Neuronal stem cell (in vitro differentiated cells): ENCODE results near the gene E2F2. TPM values are rescaled to one million over a fixed set of nuclear protein-coding genes. Genes with fewer than 3 reads are reported as not detected.

ENCODE experiments used
- DNase-seq: peaks from one replicate; pipeline ENCODE4 v3.0.0-alpha.2; 2013; ENCODE audit warnings: low spot score
- H2AFZ ChIP-seq: one replicate; pipeline ENCODE4 v1.6.1; 2013; ENCODE audit warnings: mild to moderate bottlenecking, low read length, inconsistent platforms
- H2AK5ac ChIP-seq: 2 replicates; pipeline ENCODE4 v1.6.1; 2013; ENCODE audit warnings: low read depth, mild to moderate bottlenecking, inconsistent platforms, low read length, moderate library complexity, mixed read lengths
- H2BK120ac ChIP-seq: 2 replicates; pipeline ENCODE4 v1.6.1; 2013; ENCODE audit warnings: low read depth, mild to moderate bottlenecking, inconsistent platforms, low read length, moderate library complexity, mixed read lengths
- H2BK12ac ChIP-seq: one replicate; pipeline ENCODE4 v1.6.1; 2013; ENCODE audit warnings: low read length, inconsistent platforms
- H2BK15ac ChIP-seq: 2 replicates; pipeline ENCODE4 v1.6.1; 2013; ENCODE audit warnings: mild to moderate bottlenecking, low read length, inconsistent platforms, mixed read lengths
- H2BK5ac ChIP-seq: one replicate; pipeline ENCODE4 v1.6.1; 2013; ENCODE audit warnings: inconsistent platforms, mild to moderate bottlenecking, low read length, moderate library complexity
- H3K14ac ChIP-seq: one replicate; pipeline ENCODE4 v1.6.1; 2013; ENCODE audit warnings: low read length, inconsistent platforms
- H3K18ac ChIP-seq: 2 replicates; pipeline ENCODE4 v1.6.1; 2013; ENCODE audit warnings: low read length, inconsistent platforms
- H3K23ac ChIP-seq: 2 replicates; pipeline ENCODE4 v1.6.1; 2013; ENCODE audit warnings: low read depth, mild to moderate bottlenecking, mixed read lengths, low read length, inconsistent platforms; ENCODE audit not compliant: poor library complexity
- H3K27ac ChIP-seq: replicated peaks from 3 replicates; pipeline ENCODE4 v1.5.1; 2013; ENCODE audit warnings: low read length, inconsistent platforms
- H3K27me3 ChIP-seq, 3 experiments: 2 replicates each; pipeline ENCODE4 v1.6.1; 2013; ENCODE audit warnings: low read length in 3 of 3, mild to moderate bottlenecking in 2 of 3, inconsistent platforms in 1 of 3, low read depth in 1 of 3, mixed read lengths in 1 of 3, moderate library complexity in 1 of 3; ENCODE audit not compliant: control insufficient read depth in 3 of 3, insufficient read depth in 3 of 3
- H3K36me3 ChIP-seq, 2 donors: replicated peaks in 1 of 2; 2 replicates each; pipeline ENCODE4 v1.6.1; 2013; ENCODE audit warnings: low read length in 2 of 2; ENCODE audit not compliant: control insufficient read depth in 2 of 2, insufficient read depth in 2 of 2
- H3K4ac ChIP-seq: 2 replicates; pipeline ENCODE4 v1.6.1; 2013; ENCODE audit warnings: inconsistent platforms, mild to moderate bottlenecking, low read length, moderate library complexity
- H3K4me1 ChIP-seq, 2 donors: 1 replicate in 1 of 2; 2 replicates in 1 of 2; pipeline ENCODE4 v1.6.1; 2013; ENCODE audit warnings: low read length in 2 of 2, low read depth in 1 of 2; ENCODE audit not compliant: control insufficient read depth in 2 of 2, insufficient read depth in 1 of 2
- H3K4me2 ChIP-seq: one replicate; pipeline ENCODE4 v1.6.1; 2013; ENCODE audit warnings: mild to moderate bottlenecking, low read length, inconsistent platforms; ENCODE audit not compliant: insufficient read depth, poor library complexity, severe bottlenecking
- H3K4me3 ChIP-seq, 2 donors: 2 replicates each; pipeline ENCODE4 v1.5.1; 2013; ENCODE audit warnings: low read length in 2 of 2, mild to moderate bottlenecking in 2 of 2, inconsistent platforms in 1 of 2, moderate library complexity in 1 of 2
- H3K79me1 ChIP-seq: one replicate; pipeline ENCODE4 v1.6.1; 2013; ENCODE audit warnings: low read depth, mild to moderate bottlenecking, inconsistent platforms, low read length, moderate library complexity
- H3K9ac ChIP-seq: one replicate; pipeline ENCODE4 v1.6.1; 2013; ENCODE audit warnings: mild to moderate bottlenecking, low read depth, low read length, inconsistent platforms; ENCODE audit not compliant: poor library complexity
- H3K9me3 ChIP-seq, 2 donors: replicated peaks in 1 of 2; 2 replicates each; pipeline versions ENCODE3 to v1.6.1; 2013; ENCODE audit warnings: low read length in 2 of 2, mild to moderate bottlenecking in 2 of 2, inconsistent platforms in 1 of 2, low read depth in 1 of 2, mixed read lengths in 1 of 2, moderate library complexity in 1 of 2; ENCODE audit not compliant: control insufficient read depth in 2 of 2, insufficient read depth in 1 of 2
- H4K8ac ChIP-seq: one replicate; pipeline ENCODE4 v1.6.1; 2013; ENCODE audit warnings: low read depth, mild to moderate bottlenecking, inconsistent platforms, low read length, moderate library complexity
- H4K91ac ChIP-seq: one replicate; pipeline ENCODE4 v1.6.1; 2013; ENCODE audit warnings: low read length, low read depth, mild to moderate bottlenecking, inconsistent platforms; ENCODE audit not compliant: poor library complexity
- WGBS, 2 donors: extraction: QIAGEN DNeasy Blood & Tissue Kit; methylation state at CpG; one replicate each; pipeline ENCODE4 v1.1.7; 2013; ENCODE audit warnings: missing lambda C conversion rate in 2 of 2, mixed read lengths in 1 of 2; ENCODE audit not compliant: insufficient read length in 2 of 2, insufficient replicate concordance in 1 of 2; ENCODE audit errors: extremely low coverage in 2 of 2; 5-methylcytosine and 5-hydroxymethylcytosine counted together
- polyA plus RNA-seq, 2 experiments: library from polyadenylated mRNA; stranded (reverse); fragments of 200-250 nt; gene quantifications; one replicate each; pipeline ENCODE4 v1.2.3, GENCODE V29; 2013

E2F2 gene, protein sequence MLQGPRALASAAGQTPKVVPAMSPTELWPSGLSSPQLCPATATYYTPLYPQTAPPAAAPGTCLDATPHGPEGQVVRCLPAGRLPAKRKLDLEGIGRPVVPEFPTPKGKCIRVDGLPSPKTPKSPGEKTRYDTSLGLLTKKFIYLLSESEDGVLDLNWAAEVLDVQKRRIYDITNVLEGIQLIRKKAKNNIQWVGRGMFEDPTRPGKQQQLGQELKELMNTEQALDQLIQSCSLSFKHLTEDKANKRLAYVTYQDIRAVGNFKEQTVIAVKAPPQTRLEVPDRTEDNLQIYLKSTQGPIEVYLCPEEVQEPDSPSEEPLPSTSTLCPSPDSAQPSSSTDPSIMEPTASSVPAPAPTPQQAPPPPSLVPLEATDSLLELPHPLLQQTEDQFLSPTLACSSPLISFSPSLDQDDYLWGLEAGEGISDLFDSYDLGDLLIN
- polyA plus RNA-seq (2013, experiment 1 of 2): 3.8 TPM
- polyA plus RNA-seq (2013, experiment 2 of 2): 4.4 TPM

- peak within 1 kb of the TSS; percentile 75 for H2BK120ac ChIP-seq
- H2AFZ ChIP-seq: peak within 1 kb of the TSS; percentile 86
- H3K9ac ChIP-seq: peak within 1 kb of the TSS; percentile 90
- no peak within 1 kb of the TSS for H2AK5ac ChIP-seq
- H3K79me1 ChIP-seq: peaks cover 2% of the 10 kb centered on the region
- no CpG with 5 or more reads among the region's 85 CpGs for WGBS, 2 donors
- DNase-seq: peak; percentile 84
- peaks cover 0 to 12% of the 10 kb centered on the region in 2 donors for H3K36me3 ChIP-seq
- no peaks in the 10 kb centered on the region for H3K9me3 ChIP-seq
- H4K8ac ChIP-seq: peak within 1 kb of the TSS; percentile 17
- peaks cover 19 to 29% of the 10 kb centered on the region in 2 donors for H3K4me1 ChIP-seq
- H3K14ac ChIP-seq: peak within 1 kb of the TSS; percentile 60
- H3K23ac ChIP-seq: no peak within 1 kb of the TSS
- peak within 1 kb of the TSS; percentile 81 to 87 for H3K4me3 ChIP-seq
- no peaks in the 10 kb centered on the region for H3K27me3 ChIP-seq
- no peak within 1 kb of the TSS for H4K91ac ChIP-seq
- H3K18ac ChIP-seq: peak within 1 kb of the TSS; percentile 94
- no peak within 1 kb of the TSS for H3K4ac ChIP-seq
- H2BK12ac ChIP-seq: no peak within 1 kb of the TSS
- peak within 1 kb of the TSS; percentile 62 for H2BK5ac ChIP-seq
- peak within 1 kb of the TSS; percentile 60 for H3K27ac ChIP-seq
- H3K4me2 ChIP-seq: peak within 1 kb of the TSS; percentile 93
- peak within 1 kb of the TSS; percentile 42 for H2BK15ac ChIP-seq
Measured at GRCh38 chr1:23530747-23531561, at the start of gene E2F2. Gene E2F2, minus strand, starts transcription at chr1:23531233. Its CDS starts 440 bp downstream, at chr1:23530793.

- no peak overlapping the region for H4K8ac ChIP-seq
- H2AK5ac ChIP-seq: no peak overlapping the region
- no peak overlapping the region for H3K4me3 ChIP-seq
- H2BK5ac ChIP-seq: no peak overlapping the region
- no peaks in the 10 kb centered on the region for H3K27me3 ChIP-seq
- H2BK12ac ChIP-seq: no peak overlapping the region
- no peak overlapping the region for H3K4me2 ChIP-seq
- no peak overlapping the region for H3K4ac ChIP-seq
- no peak for DNase-seq
- H3K9ac ChIP-seq: no peak overlapping the region
- H3K27ac ChIP-seq: no peak overlapping the region
- H3K18ac ChIP-seq: no peak overlapping the region
- H3K79me1 ChIP-seq: no peaks in the 10 kb centered on the region
- no peak overlapping the region for H2AFZ ChIP-seq
- no peak overlapping the region for H4K91ac ChIP-seq
- H3K4me1 ChIP-seq: peaks cover 0 to 22% of the 10 kb centered on the region in 2 donors
- H3K9me3 ChIP-seq: no peaks in the 10 kb centered on the region
- no peak overlapping the region for H2BK120ac ChIP-seq
- H3K36me3 ChIP-seq: no peaks in the 10 kb centered on the region
- H3K14ac ChIP-seq: no peak overlapping the region
- H2BK15ac ChIP-seq: no peak overlapping the region
- no CpG with 5 or more reads among the region's 6 CpGs for WGBS, 2 donors
- no peak overlapping the region for H3K23ac ChIP-seq
Measured at GRCh38 chr1:23578997-23579363, 47.9 kb upstream of the E2F2 start.

- H2AFZ ChIP-seq: no peak overlapping the region
- no peaks in the 10 kb centered on the region for H3K9me3 ChIP-seq
- H3K27ac ChIP-seq: no peak overlapping the region
- no peaks in the 10 kb centered on the region for H3K36me3 ChIP-seq
- H4K91ac ChIP-seq: no peak overlapping the region
- no peak overlapping the region for H3K18ac ChIP-seq
- H3K79me1 ChIP-seq: no peaks in the 10 kb centered on the region
- H3K23ac ChIP-seq: no peak overlapping the region
- H3K4ac ChIP-seq: no peak overlapping the region
- peaks cover 0 to 22% of the 10 kb centered on the region in 2 donors for H3K4me1 ChIP-seq
- no peak for DNase-seq
- no peak overlapping the region for H4K8ac ChIP-seq
- H2BK15ac ChIP-seq: no peak overlapping the region
- H2BK120ac ChIP-seq: no peak overlapping the region
- H3K27me3 ChIP-seq: no peaks in the 10 kb centered on the region
- H2BK5ac ChIP-seq: no peak overlapping the region
- H2BK12ac ChIP-seq: no peak overlapping the region
- H3K14ac ChIP-seq: no peak overlapping the region
- no peak overlapping the region for H3K9ac ChIP-seq
- WGBS, 2 donors: no CpG with 5 or more reads among the region's 4 CpGs
- H3K4me2 ChIP-seq: no peak overlapping the region
- H2AK5ac ChIP-seq: no peak overlapping the region
- H3K4me3 ChIP-seq: no peak overlapping the region
Measured at GRCh38 chr1:23578311-23578996, 47.4 kb upstream of the E2F2 start.
